ENCODE measurements around the gene FYN. TPM values are rescaled to one million over a fixed set of nuclear protein-coding genes. Genes with fewer than 3 reads are reported as not detected.

The FYN gene
- total and polyA plus RNA-seq, 10 of the 15 experiments (the other 5 are each of a cell fraction or from before 2014, with no cell fraction given): 51.4 to 247 (median 138) TPM

DNA sequence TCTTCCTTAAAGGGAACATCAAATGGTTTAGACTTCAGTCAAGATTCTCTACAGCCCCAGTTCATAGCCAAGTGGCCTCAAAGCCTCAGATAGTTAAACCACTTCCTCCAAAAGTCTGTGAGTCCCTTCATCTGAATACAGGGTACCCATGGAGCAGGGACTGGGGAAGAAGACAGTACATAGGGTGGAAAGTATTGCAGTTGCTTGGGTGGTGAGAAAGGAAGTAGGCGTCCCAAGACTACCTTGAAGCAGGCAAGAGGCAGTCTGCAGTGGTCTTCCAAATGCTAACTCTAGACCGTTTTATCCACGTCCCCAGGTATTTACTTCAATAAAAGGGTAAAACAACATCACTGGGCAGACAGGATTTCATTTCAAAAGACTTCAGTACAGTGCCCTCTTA lies 2.0 kb downstream of the FYN start:
- peak overlapping the region; percentile 88 for H3K4me2 ChIP-seq (ENCODE audit: control insufficient read depth, insufficient read depth)
- peaks cover 0 to 3% of the 10 kb centered on the region in 2 experiments; a peak in 1 of 4 replicates for H3K36me3 ChIP-seq (ENCODE audit: control insufficient read depth in 2 of 2, insufficient read depth in 2 of 2, low read length in 1 of 2)
- ChIA-PET SMC1A (ENCODE audit: uncharacterized antibody, unreplicated experiment) (interaction anchor here (0.9 to 9.5 kb wide), 14 partner anchors 15 to 154 kb away, joined by 3 to 65 read pairs (median 4); no protein-coding TSS in a partner anchor), CTCF (interaction anchor here (0.8 to 4.1 kb wide), 9 partner anchors 26 to 126 kb away, joined by 3 to 18 read pairs (median 6); no protein-coding TSS in a partner anchor), RAD21 (ENCODE audit: unreplicated experiment) (interaction anchor here (1.0 to 4.7 kb wide), 7 partner anchors 26 to 107 kb away, joined by 3 to 49 read pairs (median 13); no protein-coding TSS in a partner anchor), POLR2A (interaction anchor here (0.8 to 1.3 kb wide), 4 partner anchors 28 to 107 kb away, joined by 3 to 4 read pairs (median 3); no protein-coding TSS in a partner anchor)
- H3K9ac ChIP-seq (ENCODE audit: control insufficient read depth, insufficient read depth, low read length): peak overlapping the region; percentile 66
- TF ChIP-seq SPI1 (IDR thresholded peaks at IDR 0.05; ENCODE audit: borderline replicate concordance, insufficient read depth, low read depth, low read length): peak; percentile 40; the same call in 1 of the 2 replicates
- peak; percentile 70 for TF ChIP-seq RUNX3 (IDR thresholded peaks at IDR 0.05; ENCODE audit: low read length)
- TF ChIP-seq TCF12 (IDR thresholded peaks at IDR 0.05; ENCODE audit: low read depth, low read length): no peak
- peak; percentile 23 for FAIRE-seq
- 13% methylated on average over 3 of the region's 3 CpGs for WGBS (ENCODE audit: insufficient coverage, insufficient replicate concordance, low lambda C conversion rate, missing lambda C conversion rate)
- H3K9me3 ChIP-seq (replicated peaks; ENCODE audit: control insufficient read depth, insufficient read depth, low read length): no peaks in the 10 kb centered on the region
- peak; percentile 29 for ATAC-seq
- H3K4me1 ChIP-seq (ENCODE audit: control insufficient read depth, insufficient read depth, low read length): peaks cover 5% of the 10 kb centered on the region
- in situ Hi-C loops (cut with MboI) (no loop called here), intact Hi-C loops (cut with micrococcal nuclease; ENCODE audit: unreplicated experiment) (loop anchor here (5.0 kb wide), 2 partner anchors 79 to 149 kb away; no protein-coding TSS in a partner anchor)
- no TSS peak for BruUV-seq (replicated peaks)
- no peak overlapping the region; the same call in 1 of the 2 replicates for H2AFZ ChIP-seq (ENCODE audit: control insufficient read depth, low read depth, low read length)
- no peaks in the 10 kb centered on the region for H4K20me1 ChIP-seq (ENCODE audit: control insufficient read depth, insufficient read depth)
- peaks cover 68% of the 10 kb centered on the region for H3K79me2 ChIP-seq (ENCODE audit: control insufficient read depth, insufficient read depth, low read length)
- no peak for DNase-seq (ENCODE audit: low read depth, low spot score)
- peak overlapping the region; percentile 98 for H3K4me3 ChIP-seq
- no peaks in the 10 kb centered on the region for H3K27me3 ChIP-seq (replicated peaks in 1 of 2; ENCODE audit: control insufficient read depth in 2 of 2, insufficient read depth in 2 of 2, low read length in 1 of 2)
- H3K27ac ChIP-seq (ENCODE audit: control insufficient read depth, insufficient read depth): peak overlapping the region; percentile 76

DNA sequence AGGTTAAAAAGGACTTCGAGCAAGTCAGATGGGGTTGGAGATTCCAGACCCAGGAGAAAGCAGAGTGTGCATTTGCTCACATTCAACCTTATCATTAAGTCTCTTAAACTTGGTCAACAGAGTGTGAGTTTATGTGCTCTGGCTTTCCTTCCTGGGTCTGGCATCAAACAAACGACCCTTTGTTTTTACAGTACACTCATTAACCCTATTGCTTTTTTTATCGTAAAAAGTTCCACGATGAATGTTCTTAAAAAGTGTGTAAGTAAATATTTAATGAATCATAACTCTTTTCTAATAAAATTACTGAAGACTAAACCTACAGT lies 2.5 kb downstream of the FYN start:
- 77% methylated on average over 4 of the region's 4 CpGs for WGBS (ENCODE audit: insufficient coverage, insufficient replicate concordance, low lambda C conversion rate, missing lambda C conversion rate)
- intact Hi-C loops (cut with micrococcal nuclease; ENCODE audit: unreplicated experiment) (loop anchor here (5.0 kb wide), 2 partner anchors 78 to 148 kb away; no protein-coding TSS in a partner anchor), in situ Hi-C loops (cut with MboI) (no loop called here)
- H3K27ac ChIP-seq (ENCODE audit: control insufficient read depth, insufficient read depth): peak overlapping the region; percentile 76
- no peak for DNase-seq (ENCODE audit: low read depth, low spot score)
- ATAC-seq: no peak
- ChIA-PET SMC1A (ENCODE audit: uncharacterized antibody, unreplicated experiment) (interaction anchor here (0.8 to 9.5 kb wide), 17 partner anchors 16 to 122 kb away, joined by 3 to 65 read pairs (median 5); no protein-coding TSS in a partner anchor), CTCF (interaction anchor here (1.0 to 4.1 kb wide), 10 partner anchors 20 to 148 kb away, joined by 3 to 18 read pairs (median 8); no protein-coding TSS in a partner anchor), POLR2A (interaction anchor here (1.0 to 2.0 kb wide), 3 partner anchors 64 to 101 kb away, joined by 3 to 8 read pairs (median 3); no protein-coding TSS in a partner anchor), RAD21 (ENCODE audit: unreplicated experiment) (interaction anchor here (1.0 to 4.7 kb wide), 10 partner anchors 25 to 161 kb away, joined by 3 to 49 read pairs (median 6); no protein-coding TSS in a partner anchor)
- H3K4me3 ChIP-seq: peak overlapping the region; percentile 98
- no TSS peak for BruUV-seq (replicated peaks)
- no peaks in the 10 kb centered on the region for H3K27me3 ChIP-seq (replicated peaks in 1 of 2; ENCODE audit: control insufficient read depth in 2 of 2, insufficient read depth in 2 of 2, low read length in 1 of 2)
- H2AFZ ChIP-seq (ENCODE audit: control insufficient read depth, low read depth, low read length): no peak overlapping the region
- H3K36me3 ChIP-seq (ENCODE audit: control insufficient read depth in 2 of 2, insufficient read depth in 2 of 2, low read length in 1 of 2): peaks cover 0 to 3% of the 10 kb centered on the region in 2 experiments; a peak in 1 of 4 replicates
- H3K9me3 ChIP-seq (replicated peaks; ENCODE audit: control insufficient read depth, insufficient read depth, low read length): no peaks in the 10 kb centered on the region
- H3K79me2 ChIP-seq (ENCODE audit: control insufficient read depth, insufficient read depth, low read length): peaks cover 73% of the 10 kb centered on the region
- peaks cover 5% of the 10 kb centered on the region for H3K4me1 ChIP-seq (ENCODE audit: control insufficient read depth, insufficient read depth, low read length)
- no peak for FAIRE-seq
- no peaks in the 10 kb centered on the region for H4K20me1 ChIP-seq (ENCODE audit: control insufficient read depth, insufficient read depth)
- H3K4me2 ChIP-seq (ENCODE audit: control insufficient read depth, insufficient read depth): peak overlapping the region; percentile 88
- H3K9ac ChIP-seq (ENCODE audit: control insufficient read depth, insufficient read depth, low read length): peak overlapping the region; percentile 66
- TF ChIP-seq CREM (IDR thresholded peaks at IDR 0.05; ENCODE audit: low read depth) (no peak), SP1 (IDR thresholded peaks at IDR 0.05; ENCODE audit: low read depth, low read length) (no peak), MTA3 (IDR thresholded peaks at IDR 0.05; ENCODE audit: borderline replicate concordance, low read length) (no peak), RFX5 (IDR thresholded peaks at IDR 0.05; ENCODE audit: low read depth, low read length) (no peak), CBX3 (IDR thresholded peaks at IDR 0.05; ENCODE audit: borderline replicate concordance, low read depth) (no peak), BMI1 (IDR thresholded peaks at IDR 0.05; ENCODE audit: borderline replicate concordance) (no peak)
- TF ChIP-seq, protein P1, sequence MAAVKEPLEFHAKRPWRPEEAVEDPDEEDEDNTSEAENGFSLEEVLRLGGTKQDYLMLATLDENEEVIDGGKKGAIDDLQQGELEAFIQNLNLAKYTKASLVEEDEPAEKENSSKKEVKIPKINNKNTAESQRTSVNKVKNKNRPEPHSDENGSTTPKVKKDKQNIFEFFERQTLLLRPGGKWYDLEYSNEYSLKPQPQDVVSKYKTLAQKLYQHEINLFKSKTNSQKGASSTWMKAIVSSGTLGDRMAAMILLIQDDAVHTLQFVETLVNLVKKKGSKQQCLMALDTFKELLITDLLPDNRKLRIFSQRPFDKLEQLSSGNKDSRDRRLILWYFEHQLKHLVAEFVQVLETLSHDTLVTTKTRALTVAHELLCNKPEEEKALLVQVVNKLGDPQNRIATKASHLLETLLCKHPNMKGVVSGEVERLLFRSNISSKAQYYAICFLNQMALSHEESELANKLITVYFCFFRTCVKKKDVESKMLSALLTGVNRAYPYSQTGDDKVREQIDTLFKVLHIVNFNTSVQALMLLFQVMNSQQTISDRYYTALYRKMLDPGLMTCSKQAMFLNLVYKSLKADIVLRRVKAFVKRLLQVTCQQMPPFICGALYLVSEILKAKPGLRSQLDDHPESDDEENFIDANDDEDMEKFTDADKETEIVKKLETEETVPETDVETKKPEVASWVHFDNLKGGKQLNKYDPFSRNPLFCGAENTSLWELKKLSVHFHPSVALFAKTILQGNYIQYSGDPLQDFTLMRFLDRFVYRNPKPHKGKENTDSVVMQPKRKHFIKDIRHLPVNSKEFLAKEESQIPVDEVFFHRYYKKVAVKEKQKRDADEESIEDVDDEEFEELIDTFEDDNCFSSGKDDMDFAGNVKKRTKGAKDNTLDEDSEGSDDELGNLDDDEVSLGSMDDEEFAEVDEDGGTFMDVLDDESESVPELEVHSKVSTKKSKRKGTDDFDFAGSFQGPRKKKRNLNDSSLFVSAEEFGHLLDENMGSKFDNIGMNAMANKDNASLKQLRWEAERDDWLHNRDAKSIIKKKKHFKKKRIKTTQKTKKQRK (IDR thresholded peaks at IDR 0.05; ENCODE audit: low read depth, low read length): no peak
- TF ChIP-seq, protein P2, sequence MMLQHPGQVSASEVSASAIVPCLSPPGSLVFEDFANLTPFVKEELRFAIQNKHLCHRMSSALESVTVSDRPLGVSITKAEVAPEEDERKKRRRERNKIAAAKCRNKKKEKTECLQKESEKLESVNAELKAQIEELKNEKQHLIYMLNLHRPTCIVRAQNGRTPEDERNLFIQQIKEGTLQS (IDR thresholded peaks at IDR 0.05; ENCODE audit: borderline replicate concordance, extremely low read depth, low read depth, low read length): no peak
- TF ChIP-seq, protein P3, sequence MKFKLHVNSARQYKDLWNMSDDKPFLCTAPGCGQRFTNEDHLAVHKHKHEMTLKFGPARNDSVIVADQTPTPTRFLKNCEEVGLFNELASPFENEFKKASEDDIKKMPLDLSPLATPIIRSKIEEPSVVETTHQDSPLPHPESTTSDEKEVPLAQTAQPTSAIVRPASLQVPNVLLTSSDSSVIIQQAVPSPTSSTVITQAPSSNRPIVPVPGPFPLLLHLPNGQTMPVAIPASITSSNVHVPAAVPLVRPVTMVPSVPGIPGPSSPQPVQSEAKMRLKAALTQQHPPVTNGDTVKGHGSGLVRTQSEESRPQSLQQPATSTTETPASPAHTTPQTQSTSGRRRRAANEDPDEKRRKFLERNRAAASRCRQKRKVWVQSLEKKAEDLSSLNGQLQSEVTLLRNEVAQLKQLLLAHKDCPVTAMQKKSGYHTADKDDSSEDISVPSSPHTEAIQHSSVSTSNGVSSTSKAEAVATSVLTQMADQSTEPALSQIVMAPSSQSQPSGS (IDR thresholded peaks at IDR 0.05; ENCODE audit: low read length): no peak
